Thyroid gland (tissue), 4 donors: ENCODE data around the gene OR52K2. TPM values are rescaled to one million over a fixed set of nuclear protein-coding genes. Genes with fewer than 3 reads are reported as not detected.
"Not testable (repeated sequence)": the region's sequence is repeated elsewhere in the genome, so short reads cannot be mapped to it uniquely, and the experiment has no call there.

ENCODE experiments used
- DNase-seq, 2 donors: peaks; one replicate each; pipeline ENCODE4 v3.0.0-alpha.2; 2019
- H3K27ac ChIP-seq, 3 donors: fragments of 200-600 bp; sonication (generic); 1 replicate in 2 of 3; 2 replicates in 1 of 3; pipeline ENCODE4 v1.5.1; 2016 to 2019; ENCODE audit warnings: mild to moderate bottlenecking in 1 of 3, moderate library complexity in 1 of 3
- H3K27me3 ChIP-seq: fragments of 200-600 bp; sonication (generic); one replicate; pipeline ENCODE4 v1.5.1; 2019
- H3K36me3 ChIP-seq, 2 donors: fragments of 200-600 bp; sonication (generic); one replicate each; pipeline ENCODE4 v1.5.1; 2016 to 2019
- H3K4me1 ChIP-seq, 2 donors: fragments of 200-600 bp; sonication (generic); one replicate each; pipeline ENCODE4 v1.5.1; 2017 to 2019
- H3K4me3 ChIP-seq, 3 donors: fragments of 200-600 bp; sonication (generic); replicated peaks in 1 of 3; 1 replicate in 2 of 3; 2 replicates in 1 of 3; pipeline ENCODE4 v1.5.1; 2016; ENCODE audit warnings: mild to moderate bottlenecking in 1 of 3
- H3K9me3 ChIP-seq: fragments of 200-600 bp; sonication (generic); one replicate; pipeline ENCODE4 v1.5.1; 2017
- CTCF ChIP-seq, 6 experiments: fragments of 200-600 bp in 3 of 6; fragments of 450-650 bp in 3 of 6; sonication (generic) in 3 of 6; IDR thresholded peaks; one replicate each; pipeline ENCODE4 v1.5.1; 2016 to 2019; ENCODE audit warnings: antibody characterized with exemption in 6 of 6, mild to moderate bottlenecking in 2 of 6, inconsistent platforms in 1 of 6, moderate library complexity in 1 of 6
- POLR2A ChIP-seq, 2 donors: fragments of 450-650 bp; IDR thresholded peaks; one replicate each; pipeline ENCODE4 v1.6.1; 2017; ENCODE audit warnings: antibody characterized with exemption in 2 of 2, mild to moderate bottlenecking in 2 of 2, moderate library complexity in 1 of 2
- WGBS, 2 donors: methylation state at CpG; one replicate each; pipeline ENCODE4 v1.1.5; 2017; 5-methylcytosine and 5-hydroxymethylcytosine counted together
- intact Hi-C: fragments of 100-400 bp; cut with DNase I; formaldehyde crosslinking; loops from one replicate; pipeline ENCODE4 v1.15.1; 2023
- total RNA-seq, 4 donors: library from RNA; depleted of rRNA; stranded (reverse); fragments of >200 nt; gene quantifications; one replicate each; pipeline ENCODE4 v1.2.3, GENCODE V29; 2016

The OR52K2 gene
- total RNA-seq, 4 donors from 2014 or later = not detected

DNA sequence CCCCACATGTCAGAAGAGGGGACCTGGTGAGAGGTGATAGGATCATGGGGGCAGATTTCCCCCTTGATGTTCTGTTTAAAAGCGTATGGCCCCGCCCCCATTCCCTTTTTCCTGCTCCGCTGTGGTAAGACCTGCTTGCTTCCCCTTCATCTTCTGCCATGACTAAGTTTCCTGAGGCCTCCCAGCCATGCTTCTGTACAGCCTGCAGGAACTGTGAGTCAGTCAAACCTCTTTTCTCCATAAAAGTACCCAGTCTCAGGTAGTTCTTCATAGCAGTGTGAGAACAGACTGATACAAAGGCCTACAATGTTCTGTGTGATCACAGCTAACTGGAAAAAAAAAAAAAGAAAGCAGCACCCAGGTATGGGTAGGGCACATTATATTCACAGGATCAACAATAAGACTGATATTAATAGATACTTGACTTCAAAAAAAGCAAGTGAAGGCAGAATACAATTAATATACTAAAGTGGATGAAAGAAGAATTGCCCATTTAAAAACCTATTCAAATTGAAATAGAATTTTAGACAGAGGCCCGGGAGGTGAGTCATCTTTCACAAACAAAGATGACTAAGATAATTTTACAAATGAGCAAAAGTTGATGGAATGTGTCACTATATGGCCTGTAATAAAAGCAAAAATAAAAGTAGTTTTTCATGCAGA lies 31.6 kb downstream of the OR52K2 start:
- H3K4me1 ChIP-seq = no peaks in the 10 kb centered on the region
- TF ChIP-seq CTCF (IDR thresholded peaks at IDR 0.05) (no peak), POLR2A (IDR thresholded peaks at IDR 0.05) (no peak)
- DNase-seq = no peak
- WGBS, 2 donors = 85 to 88% methylated on average over 4 of the region's 4 CpGs
- no peak overlapping the region for H3K4me3 ChIP-seq
- no peaks in the 10 kb centered on the region for H3K36me3 ChIP-seq
- no peaks in the 10 kb centered on the region for H3K27me3 ChIP-seq
- H3K9me3 ChIP-seq = no peaks in the 10 kb centered on the region
- intact Hi-C loops = no loop called here
- no peak overlapping the region for H3K27ac ChIP-seq

- H3K27ac ChIP-seq = no peak overlapping the region
- no peaks in the 10 kb centered on the region for H3K9me3 ChIP-seq
- no peaks in the 10 kb centered on the region for H3K36me3 ChIP-seq
- no peaks in the 10 kb centered on the region for H3K4me1 ChIP-seq
- H3K4me3 ChIP-seq = no peak overlapping the region
- TF ChIP-seq CTCF (IDR thresholded peaks at IDR 0.05) = no peak
- TF ChIP-seq POLR2A (IDR thresholded peaks at IDR 0.05) = no peak
- no peaks in the 10 kb centered on the region for H3K27me3 ChIP-seq
- intact Hi-C loops = no loop called here
- DNase-seq = no peak
These were observed 32.1 kb downstream of the OR52K2 start for GRCh38 chr11:4481240-4481582.

GRCh38 chr11:4482445-4482844 lies 33.4 kb downstream of the OR52K2 start, which contains the start of gene OR52K1:
Gene OR52K1 (plus strand): TSS chr11:4482646. CDS start chr11:4488901, 6,255 bp downstream.
- Histone ChIP-seq H3K9me3 (no peaks in the 10 kb centered on the region), H3K27me3 (no peaks in the 10 kb centered on the region), H3K36me3 (no peaks in the 10 kb centered on the region), H3K27ac (no peak within 1 kb of the TSS), H3K4me1 (no peaks in the 10 kb centered on the region), H3K4me3 (no peak within 1 kb of the TSS)
- no peak for TF ChIP-seq CTCF (IDR thresholded peaks at IDR 0.05)
- no peak for TF ChIP-seq POLR2A (IDR thresholded peaks at IDR 0.05)
- 80 to 82% methylated on average over 2 of the region's 2 CpGs for WGBS, 2 donors
- intact Hi-C loops = no loop called here
- DNase-seq = no peak

GRCh38 chr11:4484310-4484709 lies 35.2 kb downstream of the OR52K2 start:
- Histone ChIP-seq H3K27ac (no peak overlapping the region), H3K9me3 (no peaks in the 10 kb centered on the region), H3K27me3 (no peaks in the 10 kb centered on the region), H3K36me3 (no peaks in the 10 kb centered on the region), H3K4me3 (no peak overlapping the region), H3K4me1 (no peaks in the 10 kb centered on the region)
- DNase-seq = no peak
- TF ChIP-seq POLR2A (IDR thresholded peaks at IDR 0.05) (no peak), CTCF (IDR thresholded peaks at IDR 0.05) (no peak)
- intact Hi-C loops = no loop called here
- 79 to 83% methylated on average over 4 of the region's 4 CpGs for WGBS, 2 donors

DNA sequence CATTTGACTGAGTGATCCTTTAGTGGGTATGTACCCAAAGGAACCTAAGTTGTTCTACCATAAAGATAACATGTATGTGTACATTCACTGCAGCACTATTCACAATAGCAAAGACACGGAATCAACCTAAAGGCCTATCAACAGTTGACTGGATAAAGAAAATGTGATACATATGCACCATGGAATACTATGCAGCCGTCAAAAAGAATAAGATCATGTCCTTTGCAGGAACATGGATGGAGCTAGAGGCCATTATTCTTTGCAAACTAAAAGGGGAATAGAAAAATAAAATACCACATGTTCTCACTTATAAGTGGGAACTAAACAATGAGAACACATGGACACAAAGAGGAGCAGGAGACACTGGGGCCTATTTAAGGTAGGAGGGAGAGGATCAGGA lies 42.3 kb downstream of the OR52K2 start:
- not testable (repeated sequence) for H3K9me3 ChIP-seq, H3K27ac ChIP-seq, H3K4me3 ChIP-seq, H3K36me3 ChIP-seq, H3K27me3 ChIP-seq, H3K4me1 ChIP-seq, DNase-seq
- intact Hi-C loops = loop anchor here (5.0 kb wide), 1 partner anchor 304 kb away; no protein-coding TSS in a partner anchor
- 63 to 70% methylated on average over 2 of the region's 2 CpGs for WGBS, 2 donors
